ENCODE results near the gene VSTM1.
"Not testable (repeated sequence)": the region's sequence is repeated elsewhere in the genome, so short reads cannot be mapped to it uniquely, and the experiment has no call there.

Gene VSTM1

GRCh38 chr19:54063350-54064116 is at the start of gene VSTM1:
VSTM1 (minus strand) TSS chr19:54063897; CDS start chr19:54063777, 120 bp downstream.
- DNase-seq: no peak

GRCh38 chr19:54109651-54110050 is 46.0 kb upstream of the VSTM1 start:
- no peak for DNase-seq

- no peak for DNase-seq
Observed at GRCh38 chr19:54108496-54108895, 44.8 kb upstream of the VSTM1 start.

- DNase-seq: no peak
Observed at GRCh38 chr19:54107876-54108490, 44.3 kb upstream of the VSTM1 start.

GRCh38 chr19:54106716-54107115 is 43.0 kb upstream of the VSTM1 start:
- DNase-seq: no peak

- no peak for DNase-seq
Observed at GRCh38 chr19:54105796-54106195, 42.1 kb upstream of the VSTM1 start.

- no peak for DNase-seq
Observed at GRCh38 chr19:54104998-54105715, 41.5 kb upstream of the VSTM1 start.

- peak; percentile 97 to 98 for DNase-seq
Observed at GRCh38 chr19:54102421-54103169, 38.9 kb upstream of the VSTM1 start, which contains the start of gene NDUFA3. NDUFA3 (plus strand) TSS chr19:54102855; CDS start chr19:54102879, 24 bp downstream.

GRCh38 chr19:54100561-54100960 is 36.9 kb upstream of the VSTM1 start, which contains the start of gene OSCAR:
OSCAR (minus strand) TSS chr19:54100803; CDS start chr19:54100792, 11 bp downstream.
- DNase-seq: no peak

GRCh38 chr19:54099903-54100255 is 36.2 kb upstream of the VSTM1 start:
- not testable (repeated sequence) for DNase-seq

GRCh38 chr19:54099190-54099902 is 35.6 kb upstream of the VSTM1 start:
- DNase-seq: no peak

GRCh38 chr19:54096617-54097106 is 33.0 kb upstream of the VSTM1 start:
- no peak for DNase-seq

- DNase-seq: not testable (repeated sequence)
Observed at GRCh38 chr19:54095859-54096616, 32.3 kb upstream of the VSTM1 start.

GRCh38 chr19:54095136-54095858 is 31.6 kb upstream of the VSTM1 start:
- DNase-seq: no peak

- DNase-seq: no peak
Observed at GRCh38 chr19:54094426-54095000, 30.8 kb upstream of the VSTM1 start.

- no peak for DNase-seq
Observed at GRCh38 chr19:54084410-54084809, 20.7 kb upstream of the VSTM1 start.

- no peak for DNase-seq
Observed at GRCh38 chr19:54081032-54081431, 17.3 kb upstream of the VSTM1 start, which contains the start of gene TARM1. TARM1 (minus strand) TSS chr19:54081365; CDS start chr19:54081340, 25 bp downstream.

GRCh38 chr19:54077334-54077733 is 13.6 kb upstream of the VSTM1 start:
- no peak for DNase-seq

GRCh38 chr19:54074851-54075250 is 11.2 kb upstream of the VSTM1 start:
- DNase-seq: no peak

- DNase-seq: no peak
Observed at GRCh38 chr19:54073829-54074228, 10.1 kb upstream of the VSTM1 start.

Measured in NCI-H2081 (cell line).